ENCODE results near the gene CLN5. TPM values are rescaled to one million over a fixed set of nuclear protein-coding genes. Genes with fewer than 3 reads are reported as not detected.

The CLN5 gene
- total RNA-seq, 4 donors from 2014 or later: 89.2 to 204 (median 173) TPM

- intact Hi-C loops (cut with DNase I): no loop called here
- no peak for DNase-seq
- TF ChIP-seq POLR2A (IDR thresholded peaks at IDR 0.05) (no peak), CTCF (IDR thresholded peaks at IDR 0.05) (no peak)
- no peaks in the 10 kb centered on the region for H3K27me3 ChIP-seq
- H3K36me3 ChIP-seq: no peaks in the 10 kb centered on the region
- no peaks in the 10 kb centered on the region for H3K4me1 ChIP-seq
- 87 to 88% methylated on average over 3 of the region's 3 CpGs for WGBS, 2 donors
- H3K4me3 ChIP-seq (replicated peaks in 1 of 3): no peak overlapping the region
- H3K9me3 ChIP-seq: no peaks in the 10 kb centered on the region
- H3K27ac ChIP-seq: no peak overlapping the region
Measured at GRCh38 chr13:76974618-76974975, 17.3 kb upstream of the CLN5 start.

- WGBS, 2 donors: 88 to 95% methylated on average over 6 of the region's 6 CpGs
- no peaks in the 10 kb centered on the region for H3K36me3 ChIP-seq
- no peaks in the 10 kb centered on the region for H3K9me3 ChIP-seq
- TF ChIP-seq POLR2A (IDR thresholded peaks at IDR 0.05): no peak
- no peak for TF ChIP-seq CTCF (IDR thresholded peaks at IDR 0.05)
- intact Hi-C loops (cut with DNase I): no loop called here
- no peak overlapping the region for H3K27ac ChIP-seq
- H3K4me1 ChIP-seq: no peaks in the 10 kb centered on the region
- no peak overlapping the region for H3K4me3 ChIP-seq (replicated peaks in 1 of 3)
- no peak for DNase-seq
- H3K27me3 ChIP-seq: no peaks in the 10 kb centered on the region
Measured at GRCh38 chr13:76975863-76976262, 16.0 kb upstream of the CLN5 start.

- WGBS, 2 donors: 79 to 81% methylated on average over 8 of the region's 8 CpGs
- Histone ChIP-seq H3K27me3 (no peaks in the 10 kb centered on the region), H3K27ac (no peak overlapping the region), H3K36me3 (no peaks in the 10 kb centered on the region), H3K4me3 (replicated peaks in 1 of 3) (no peak overlapping the region), H3K4me1 (no peaks in the 10 kb centered on the region), H3K9me3 (no peaks in the 10 kb centered on the region)
- TF ChIP-seq CTCF (IDR thresholded peaks at IDR 0.05): no peak
- no peak for TF ChIP-seq POLR2A (IDR thresholded peaks at IDR 0.05)
- DNase-seq: no peak
- intact Hi-C loops (cut with DNase I): no loop called here
Measured at GRCh38 chr13:76976490-76976889, 15.4 kb upstream of the CLN5 start.

- intact Hi-C loops (cut with DNase I): no loop called here
- no peak for TF ChIP-seq POLR2A (IDR thresholded peaks at IDR 0.05)
- no peak for TF ChIP-seq CTCF (IDR thresholded peaks at IDR 0.05)
- Histone ChIP-seq H3K4me1 (no peaks in the 10 kb centered on the region), H3K36me3 (no peaks in the 10 kb centered on the region), H3K27ac (no peak overlapping the region), H3K9me3 (no peaks in the 10 kb centered on the region), H3K27me3 (no peaks in the 10 kb centered on the region), H3K4me3 (replicated peaks in 1 of 3) (no peak overlapping the region)
- DNase-seq: no peak
- WGBS, 2 donors: 90% methylated on average over 5 of the region's 5 CpGs
Measured at GRCh38 chr13:76976929-76977328, 15.0 kb upstream of the CLN5 start.

GRCh38 chr13:76980075-76980718 lies 11.7 kb upstream of the CLN5 start:
- no peak overlapping the region for H3K27ac ChIP-seq
- no peaks in the 10 kb centered on the region for H3K27me3 ChIP-seq
- H3K9me3 ChIP-seq: no peaks in the 10 kb centered on the region
- intact Hi-C loops (cut with DNase I): no loop called here
- TF ChIP-seq POLR2A (IDR thresholded peaks at IDR 0.05) (no peak), CTCF (IDR thresholded peaks at IDR 0.05) (peak; percentile 63 to 99 (median 86))
- no peaks in the 10 kb centered on the region for H3K4me1 ChIP-seq
- WGBS, 2 donors: 6% methylated on average over 29 to 34 of the region's 34 CpGs
- H3K36me3 ChIP-seq: no peaks in the 10 kb centered on the region
- DNase-seq: peak; percentile 70 to 78
- H3K4me3 ChIP-seq (replicated peaks in 1 of 3): no peak overlapping the region

Measured in thyroid gland (tissue), 4 donors.